ENCODE measurements around the gene ST7L.
A peak's percentile ranks its signal among the peaks of the same experiment; 100 is the strongest.

The ST7L gene

GRCh38 chr1:112618114-112618720 lies 724 bp downstream of the ST7L start:
- peak; percentile 45 for DNase-seq

- DNase-seq, result peak; percentile 68
These were observed 4.4 kb downstream of the ST7L start for GRCh38 chr1:112614460-112615065.

DNA sequence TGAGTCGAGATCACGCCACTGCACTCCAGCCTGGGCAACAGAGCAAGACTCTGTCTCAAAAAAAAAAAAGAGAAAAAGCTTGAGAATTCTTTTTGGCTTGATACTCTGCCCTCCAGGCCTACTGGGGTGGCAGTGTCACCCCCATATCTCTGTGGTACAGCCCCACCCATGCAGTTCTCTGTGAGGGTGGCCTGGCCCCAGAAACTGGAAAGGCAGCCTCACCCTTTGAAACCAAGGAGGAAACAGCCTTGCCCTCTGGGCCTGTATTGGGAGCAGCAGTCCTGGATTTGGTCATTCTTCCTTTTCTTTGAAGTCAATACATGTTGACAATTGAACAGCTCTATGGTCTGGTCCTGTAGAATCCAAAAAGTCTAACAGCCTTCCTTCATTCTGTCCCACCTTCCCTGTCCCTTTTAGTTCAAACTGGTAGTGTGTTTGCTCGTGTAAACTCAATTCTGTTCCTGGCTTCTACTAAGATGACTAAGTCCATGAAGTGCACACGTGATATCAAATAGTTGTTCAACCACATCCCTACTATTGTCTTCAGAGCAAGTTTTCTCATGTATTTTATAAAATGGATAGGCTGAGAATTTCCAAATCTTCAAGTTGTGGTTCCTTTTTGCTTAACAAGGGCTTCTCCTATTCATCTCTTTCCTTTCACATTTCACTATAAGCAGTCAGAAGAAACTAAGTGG lies 13.2 kb downstream of the ST7L start:
- no peak for DNase-seq

- no peak for DNase-seq
These were observed 15.4 kb downstream of the ST7L start for GRCh38 chr1:112603541-112603940.

GRCh38 chr1:112603012-112603411 lies 15.9 kb downstream of the ST7L start:
- no peak for DNase-seq

DNA sequence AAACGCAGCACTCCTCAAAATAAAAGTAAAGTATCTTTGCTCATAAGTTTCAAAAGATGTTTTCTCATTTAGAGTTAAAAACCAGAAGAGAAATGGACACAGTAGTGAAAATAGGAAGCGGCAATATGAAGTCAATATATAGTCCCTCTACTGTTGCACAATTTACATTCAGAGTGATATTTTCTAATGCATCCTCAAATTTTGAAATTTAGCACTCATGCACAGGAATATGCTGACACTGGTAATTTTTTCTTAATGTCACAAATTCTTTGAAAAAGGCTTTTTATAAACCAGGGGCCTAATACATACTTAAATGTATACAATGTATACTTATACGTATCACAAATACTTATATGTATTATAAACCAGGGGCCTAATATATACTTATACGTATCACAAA lies 19.5 kb downstream of the ST7L start:
- no peak for DNase-seq

DNA sequence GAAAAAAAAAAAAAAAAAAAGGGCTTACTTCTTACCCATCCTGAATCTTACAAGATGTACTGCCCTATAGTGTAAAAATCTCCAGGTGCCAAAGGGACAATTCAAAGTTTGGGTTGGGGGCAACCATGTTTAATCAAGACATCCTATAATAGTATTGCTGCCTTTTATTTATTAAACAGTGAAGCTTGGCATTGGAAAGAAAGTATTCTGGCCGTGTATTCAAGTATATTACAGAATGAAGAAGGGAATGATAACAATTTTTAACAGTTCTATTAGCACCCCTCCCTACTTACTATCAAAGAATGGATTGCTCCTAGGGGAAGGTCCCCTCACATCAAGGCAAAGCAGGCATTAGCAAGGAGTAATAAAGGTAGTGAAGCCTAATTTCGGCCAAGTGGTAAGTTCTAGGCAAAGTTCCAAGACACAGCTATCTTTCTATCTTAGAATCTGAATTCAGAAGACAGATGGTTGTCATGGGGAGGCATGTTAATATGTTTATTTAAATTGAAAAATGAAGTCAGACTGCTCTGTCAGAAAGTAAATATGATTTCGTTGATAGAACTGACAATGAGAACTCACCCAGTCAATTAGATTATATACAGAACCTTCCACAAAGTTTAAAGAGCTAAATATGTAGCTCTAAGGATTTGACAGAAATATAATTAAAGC lies 24.6 kb downstream of the ST7L start:
- DNase-seq, result no peak

DNA sequence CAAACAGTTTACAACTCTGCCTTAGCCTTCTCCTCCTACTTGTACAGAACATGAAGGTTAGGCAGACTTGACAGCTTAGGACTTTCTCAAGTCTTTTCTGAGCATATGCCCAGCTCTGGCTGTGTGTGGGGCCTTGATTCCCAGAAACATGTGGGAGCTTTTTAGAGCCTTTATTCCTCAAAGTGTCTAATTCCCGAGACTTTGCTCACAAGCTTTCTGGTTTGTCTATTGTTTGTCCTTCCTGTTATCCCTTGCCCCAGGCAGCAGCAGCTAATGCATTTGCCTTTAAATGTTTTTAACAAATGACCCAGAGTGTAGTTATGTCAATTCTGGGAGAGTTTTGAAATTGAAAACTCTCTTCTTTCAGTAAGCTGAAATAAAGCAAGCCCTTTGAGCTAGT lies 29.2 kb downstream of the ST7L start:
- no peak for DNase-seq

DNA sequence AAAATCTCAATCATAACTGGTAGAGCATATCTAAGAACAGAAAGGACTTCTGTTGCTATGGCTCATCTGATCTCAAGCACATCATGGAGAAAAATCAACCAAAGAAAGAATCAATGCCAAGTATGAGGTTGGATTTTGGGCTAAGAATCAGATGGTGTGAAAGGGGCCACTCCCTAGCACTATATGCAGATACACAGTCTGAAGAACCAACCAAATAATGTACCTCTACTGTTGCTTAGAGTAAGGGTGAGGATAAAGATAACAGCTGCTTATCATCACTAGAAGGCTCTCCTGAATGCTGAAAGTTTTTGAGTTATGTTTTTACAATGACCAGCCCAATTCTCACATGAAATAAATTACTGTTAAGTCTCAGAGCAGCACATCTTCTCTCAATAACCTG lies 35.6 kb downstream of the ST7L start:
- no peak for DNase-seq

DNA sequence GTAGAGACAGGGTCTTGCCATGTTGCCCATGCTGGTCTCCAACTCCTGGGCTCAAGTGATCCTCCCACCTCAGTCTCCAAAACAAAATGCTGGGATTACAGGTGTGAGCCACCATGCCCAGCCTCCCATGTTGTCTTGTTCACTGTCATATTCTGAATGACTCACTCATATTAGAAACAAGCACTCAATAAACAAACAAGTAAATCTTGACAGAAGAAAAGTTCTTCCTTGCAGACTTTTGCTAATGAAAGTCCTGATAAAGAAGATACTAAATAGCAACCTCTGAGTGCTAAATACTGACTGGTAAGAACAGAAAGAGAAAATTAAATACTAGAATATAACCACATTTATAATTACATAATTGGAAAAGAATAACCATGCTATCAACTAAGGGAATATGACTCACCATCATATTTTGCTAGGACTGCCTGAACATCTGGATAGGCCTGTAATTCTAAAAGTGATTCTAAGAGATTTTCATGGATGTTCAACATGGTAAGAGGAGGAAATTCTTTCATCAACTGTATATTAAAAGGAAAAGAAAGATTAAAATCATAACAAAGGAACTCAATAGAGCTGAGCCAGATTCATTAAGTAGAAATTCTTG lies 37.3 kb downstream of the ST7L start:
- peak; percentile 27 for DNase-seq

DNA sequence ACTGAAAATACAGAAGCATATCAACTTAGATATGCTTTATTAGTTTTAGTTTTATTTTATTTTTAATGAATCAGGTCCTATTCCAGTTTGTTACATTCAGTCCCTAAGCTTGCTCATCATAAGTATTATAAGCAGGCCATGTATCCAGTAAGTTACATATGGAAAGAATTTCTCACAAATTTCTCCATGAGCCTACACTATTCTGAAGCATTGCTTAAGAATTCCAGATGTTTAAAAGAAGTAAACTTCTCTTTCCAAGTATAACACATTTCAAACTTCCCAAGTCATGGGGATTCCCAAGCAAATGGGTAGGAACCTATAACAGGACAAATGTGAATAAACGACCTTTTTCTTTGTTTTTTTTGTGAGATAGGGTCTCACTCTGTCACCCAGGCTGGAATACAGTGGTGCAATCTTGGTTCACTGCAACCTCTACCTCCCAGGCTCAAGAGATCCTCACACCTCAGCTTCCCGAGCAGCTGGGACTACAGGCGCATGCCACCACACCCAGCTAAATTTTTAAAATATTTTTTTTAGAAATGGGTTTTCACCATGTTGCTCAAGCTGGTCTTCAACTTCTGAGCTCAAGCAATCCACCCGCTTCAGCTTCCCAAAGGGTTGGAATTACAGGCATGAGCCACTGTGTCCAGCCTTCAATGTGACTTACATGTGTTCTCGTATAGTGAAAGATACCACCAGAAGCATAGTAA lies 39.0 kb downstream of the ST7L start:
- DNase-seq, result no peak

DNA sequence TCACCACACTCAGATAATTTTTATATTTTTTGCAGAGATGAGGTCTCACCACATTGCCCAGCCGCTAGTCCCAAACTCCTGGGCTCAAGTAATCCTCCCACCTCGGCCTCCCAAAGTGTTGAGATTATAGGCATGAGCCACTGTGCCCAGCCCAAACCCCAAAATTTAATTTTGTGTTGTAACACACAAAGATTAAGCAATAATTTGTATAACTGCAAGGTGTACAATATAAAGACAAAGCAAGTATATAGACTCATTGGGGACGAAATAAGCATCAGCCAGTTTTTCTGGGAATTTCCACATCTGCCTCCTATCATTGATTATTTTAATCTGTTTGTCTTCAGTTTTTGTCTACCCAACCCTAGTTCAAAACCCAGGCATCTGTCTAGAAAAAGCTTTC lies 42.7 kb downstream of the ST7L start:
- no peak for DNase-seq

DNA sequence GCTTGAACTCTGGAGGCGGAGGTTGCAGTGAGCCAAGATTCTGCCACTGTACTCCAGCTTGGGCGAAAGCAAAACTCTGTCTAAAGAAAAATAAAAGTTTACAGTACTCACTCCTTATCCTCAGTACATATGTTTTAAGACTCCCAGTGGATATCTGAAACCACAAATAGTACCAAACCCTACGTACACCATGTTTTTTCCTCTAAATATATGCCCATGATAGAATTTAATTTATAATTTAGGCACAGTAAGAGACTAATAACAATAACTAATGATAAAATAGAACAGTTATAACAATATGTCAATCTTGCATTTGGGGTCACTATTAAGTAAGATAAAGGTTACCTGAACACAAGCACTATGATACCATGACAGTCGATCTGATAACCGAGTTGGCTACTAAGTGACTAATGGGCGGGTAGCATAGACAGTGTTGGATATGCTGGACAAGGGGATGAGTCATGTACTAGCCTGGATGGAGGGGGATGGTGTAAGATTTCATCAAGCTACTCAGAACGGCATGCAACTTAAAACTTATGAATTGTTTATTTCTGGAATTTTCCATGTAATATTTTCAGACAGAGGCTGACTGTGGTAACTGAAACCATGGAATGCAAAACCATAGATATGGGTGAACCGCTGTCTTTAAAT lies 43.7 kb downstream of the ST7L start:
- DNase-seq, result peak; percentile 33

DNA sequence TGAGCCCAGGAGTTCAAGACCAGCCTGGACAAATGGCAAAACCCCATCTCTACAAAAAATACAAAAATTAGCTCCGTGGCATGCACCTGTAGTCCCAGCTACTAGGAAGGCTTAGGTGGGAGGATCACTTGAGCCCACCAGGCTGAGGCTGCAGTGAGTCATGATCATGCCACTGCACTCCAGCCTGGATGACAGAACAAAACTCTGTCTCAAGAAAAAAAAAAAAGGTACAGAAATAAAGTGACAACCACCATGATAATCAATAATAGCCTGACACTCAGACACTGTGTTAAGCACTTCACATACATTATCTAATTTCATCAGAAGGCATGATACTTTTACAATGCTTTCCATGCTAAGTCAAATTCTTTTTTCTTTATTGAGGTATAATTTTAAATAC lies 53.1 kb downstream of the ST7L start:
- no peak for DNase-seq

GRCh38 chr1:112564081-112564480 lies 54.9 kb downstream of the ST7L start:
- DNase-seq, result no peak

GRCh38 chr1:112563341-112563740 lies 55.6 kb downstream of the ST7L start:
- no peak for DNase-seq

DNA sequence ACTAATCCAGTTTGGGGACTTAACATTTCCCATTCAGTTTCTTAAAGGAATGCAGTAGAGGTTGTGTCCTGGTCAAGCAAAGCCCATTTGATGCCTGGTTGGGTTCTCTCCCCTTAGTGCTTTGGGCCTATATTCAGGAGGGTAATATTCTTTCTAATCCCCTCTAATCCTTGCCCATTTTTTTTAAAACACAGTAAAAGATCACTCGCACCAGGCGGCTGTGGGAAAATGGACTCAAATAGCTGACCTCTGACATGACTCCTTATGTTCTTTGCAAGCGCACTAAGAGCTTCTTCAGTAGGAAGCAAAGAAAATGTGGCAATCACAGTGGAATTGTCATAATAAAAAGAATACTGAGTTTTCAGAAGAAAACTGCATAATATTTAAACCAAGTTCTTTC lies 60.3 kb downstream of the ST7L start:
- DNase-seq, result no peak

GRCh38 chr1:112557385-112557784 lies 61.6 kb downstream of the ST7L start:
- peak; percentile 53 for DNase-seq

DNA sequence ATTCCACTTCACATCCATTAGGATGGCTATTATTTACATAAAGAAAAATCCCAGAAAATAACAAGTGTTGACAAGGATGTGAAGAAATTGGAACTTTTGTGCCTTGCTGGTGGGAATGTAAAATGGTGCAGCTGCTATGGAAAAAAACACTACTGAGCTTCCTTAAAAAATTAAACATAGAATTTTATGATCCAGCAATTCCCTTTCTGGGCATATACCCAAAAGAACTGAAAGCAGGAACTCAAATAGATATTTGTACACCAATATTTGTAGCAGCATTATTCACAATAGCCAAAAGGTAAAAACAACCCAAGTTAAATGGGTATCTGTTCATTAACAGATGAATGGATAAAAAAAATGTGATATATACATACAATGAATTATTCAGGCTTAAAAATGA lies 64.5 kb downstream of the ST7L start:
- no peak for DNase-seq

- DNase-seq, result peak; percentile 72
These were observed 69.4 kb downstream of the ST7L start for GRCh38 chr1:112549590-112549989.

GRCh38 chr1:112548547-112548946 lies 70.4 kb downstream of the ST7L start:
- DNase-seq, result no peak

DNA sequence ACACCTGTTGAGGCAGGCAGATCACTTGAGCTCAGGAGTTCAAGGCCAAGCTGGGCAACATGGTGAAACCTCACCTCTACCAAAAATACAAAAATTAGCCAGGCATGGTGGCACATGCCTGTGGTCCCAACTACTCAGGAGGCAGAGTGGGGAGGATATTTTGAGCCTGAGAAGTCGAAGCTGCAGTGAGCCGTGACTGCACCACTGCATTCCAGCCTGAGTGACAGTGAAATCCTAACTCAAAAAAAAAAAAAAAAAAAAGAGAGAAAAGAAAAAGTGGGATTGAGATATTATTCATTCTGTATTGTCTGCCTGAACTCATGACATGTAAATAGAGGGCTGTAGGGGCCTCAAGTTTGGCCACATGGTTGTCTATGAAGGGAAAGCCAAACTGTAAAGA lies 72.9 kb downstream of the ST7L start:
- no peak for DNase-seq
